ENCODE measurements around the gene TUSC1.

Gene TUSC1

GRCh38 chr9:25678147-25678666, at the start of gene TUSC1:
Gene TUSC1, minus strand, starts transcription at chr9:25678444. Its CDS starts 132 bp downstream, at chr9:25678312.
- H3K9me3 ChIP-seq, result peaks cover 0 to 3% (median 0%) of the 10 kb centered on the region in 3 donors
- TF ChIP-seq CTCF (IDR thresholded peaks at IDR 0.05), result peak in 1 of 2 experiments; percentile 59
- H3K4me1 ChIP-seq, result peaks cover 0 to 41% (median 9%) of the 10 kb centered on the region in 4 donors
- H3K27ac ChIP-seq, result peak within 1 kb of the TSS; percentile 96 to 99
- no peaks in the 10 kb centered on the region for H3K27me3 ChIP-seq
- peak within 1 kb of the TSS; percentile 81 to 86 for H3K4me3 ChIP-seq
- intact Hi-C loops (cut with DNase I; ENCODE audit: low total_unique reads), result no loop called here
- no peaks in the 10 kb centered on the region for H3K36me3 ChIP-seq
- DNase-seq, result peak; percentile 83 to 94

- intact Hi-C loops (cut with DNase I; ENCODE audit: low total_unique reads), result no loop called here
- Histone ChIP-seq H3K4me3 (no peak overlapping the region), H3K4me1 (no peaks in the 10 kb centered on the region), H3K27me3 (no peaks in the 10 kb centered on the region), H3K27ac (no peak overlapping the region), H3K9me3 (no peaks in the 10 kb centered on the region), H3K36me3 (no peaks in the 10 kb centered on the region)
- DNase-seq, result no peak
- TF ChIP-seq CTCF (IDR thresholded peaks at IDR 0.05), result no peak
Measured at GRCh38 chr9:25726871-25727410, 48.7 kb upstream of the TUSC1 start.

- no peaks in the 10 kb centered on the region for H3K4me1 ChIP-seq
- H3K27ac ChIP-seq, result no peak overlapping the region
- no peaks in the 10 kb centered on the region for H3K9me3 ChIP-seq
- H3K27me3 ChIP-seq, result no peaks in the 10 kb centered on the region
- intact Hi-C loops (cut with DNase I; ENCODE audit: low total_unique reads), result no loop called here
- no peak overlapping the region for H3K4me3 ChIP-seq
- DNase-seq, result no peak
- TF ChIP-seq CTCF (IDR thresholded peaks at IDR 0.05), result no peak
- H3K36me3 ChIP-seq, result no peaks in the 10 kb centered on the region
Measured at GRCh38 chr9:25724424-25724823, 46.2 kb upstream of the TUSC1 start.

GRCh38 chr9:25716220-25716872, 38.1 kb upstream of the TUSC1 start:
- no peak for DNase-seq
- intact Hi-C loops (cut with DNase I; ENCODE audit: low total_unique reads), result no loop called here
- no peak overlapping the region for H3K4me3 ChIP-seq
- peaks cover 0 to 6% (median 0%) of the 10 kb centered on the region in 4 donors for H3K4me1 ChIP-seq
- H3K27ac ChIP-seq, result no peak overlapping the region
- H3K36me3 ChIP-seq, result no peaks in the 10 kb centered on the region
- no peaks in the 10 kb centered on the region for H3K9me3 ChIP-seq
- no peaks in the 10 kb centered on the region for H3K27me3 ChIP-seq
- peak in 1 of 2 experiments; percentile 51 for TF ChIP-seq CTCF (IDR thresholded peaks at IDR 0.05)

GRCh38 chr9:25709941-25710340, 31.7 kb upstream of the TUSC1 start:
- H3K36me3 ChIP-seq, result no peaks in the 10 kb centered on the region
- no peak overlapping the region for H3K4me3 ChIP-seq
- H3K4me1 ChIP-seq, result no peaks in the 10 kb centered on the region
- no peaks in the 10 kb centered on the region for H3K9me3 ChIP-seq
- DNase-seq, result no peak
- no peaks in the 10 kb centered on the region for H3K27me3 ChIP-seq
- TF ChIP-seq CTCF (IDR thresholded peaks at IDR 0.05), result no peak
- intact Hi-C loops (cut with DNase I; ENCODE audit: low total_unique reads), result no loop called here
- H3K27ac ChIP-seq, result no peak overlapping the region

Data from tibial artery (tissue), 4 donors.